GM23338 (cell line): Measurements from ENCODE around the gene ASB3. TPM values are rescaled to one million over a fixed set of nuclear protein-coding genes. Genes with fewer than 3 reads are reported as not detected.

Source experiments
- ATAC-seq: fragments of 200-7000 bp; cut with Tn5 transposase; 3 replicates; pipeline ENCODE4 v1.9.1; 2020
- DNase-seq: peaks from one replicate; pipeline ENCODE4 v3.0.0-alpha.2; 2015; ENCODE audit warnings: low spot score
- H2AFZ ChIP-seq: fragments of 200-600 bp; sonication (generic); 2 replicates; pipeline ENCODE4 v1.8.0; 2016; ENCODE audit warnings: antibody characterized with exemption, mild to moderate bottlenecking, moderate library complexity
- H3F3A ChIP-seq: fragments of 200-600 bp; sonication (generic); replicated peaks from 2 replicates; pipeline ENCODE4 v1.8.0; 2017; ENCODE audit warnings: antibody characterized with exemption, mixed run types, low read depth
- H3K27ac ChIP-seq: fragments of 200-600 bp; sonication (generic); 2 replicates; pipeline ENCODE4 v1.6.1; 2016; ENCODE audit warnings: low read depth
- H3K27me3 ChIP-seq: fragments of 200-600 bp; sonication (generic); 2 replicates; pipeline ENCODE4 v1.8.0; 2016; ENCODE audit warnings: mild to moderate bottlenecking, mixed run types, moderate library complexity; ENCODE audit not compliant: insufficient read depth
- H3K36me3 ChIP-seq: fragments of 200-600 bp; sonication (generic); 2 replicates; pipeline ENCODE4 v1.8.0; 2016; ENCODE audit warnings: mild to moderate bottlenecking; ENCODE audit not compliant: insufficient read depth
- H3K4me1 ChIP-seq: fragments of 200-600 bp; sonication (generic); 2 replicates; pipeline ENCODE4 v1.8.0; 2016; ENCODE audit warnings: mild to moderate bottlenecking, moderate library complexity; ENCODE audit not compliant: insufficient read depth
- H3K4me2 ChIP-seq: fragments of 200-600 bp; sonication (generic); 2 replicates; pipeline ENCODE4 v1.7.1; 2017; ENCODE audit warnings: mixed run types
- H3K4me3 ChIP-seq: fragments of 200-600 bp; sonication (generic); 2 replicates; pipeline ENCODE4 v1.6.1; 2016; ENCODE audit warnings: mixed run types
- H3K79me2 ChIP-seq: fragments of 200-600 bp; sonication (generic); replicated peaks from 2 replicates; pipeline ENCODE4 v1.8.0; 2017; ENCODE audit warnings: mild to moderate bottlenecking; ENCODE audit not compliant: insufficient read depth
- H3K9me2 ChIP-seq: fragments of 200-600 bp; sonication (generic); 2 replicates; pipeline ENCODE4 v1.8.0; 2017; ENCODE audit not compliant: insufficient read depth
- H4K20me1 ChIP-seq: fragments of 200-600 bp; sonication (generic); replicated peaks from 2 replicates; pipeline ENCODE4 v1.8.0; 2017; ENCODE audit warnings: mild to moderate bottlenecking; ENCODE audit not compliant: insufficient read depth
- H3K27ac Mint-ChIP-seq: 2 replicates; pipeline ENCODE4 v1.8.0; 2020; ENCODE audit warnings: inconsistent platforms, mild to moderate bottlenecking, moderate library complexity, mixed read lengths
- H3K27me3 Mint-ChIP-seq: 3 replicates; pipeline ENCODE4 v1.8.0; 2022; ENCODE audit warnings: low read depth, mild to moderate bottlenecking, moderate library complexity, mixed read lengths, inconsistent platforms; ENCODE audit not compliant: insufficient read depth, poor library complexity
- H3K36me3 Mint-ChIP-seq: 3 replicates; pipeline ENCODE4 v1.8.0; 2021; ENCODE audit warnings: low read depth, mild to moderate bottlenecking, inconsistent platforms, moderate library complexity, mixed read lengths
- H3K4me1 Mint-ChIP-seq: 3 replicates; pipeline ENCODE4 v1.8.0; 2020; ENCODE audit warnings: mild to moderate bottlenecking, inconsistent platforms, mixed read lengths
- H3K4me3 Mint-ChIP-seq: 3 replicates; pipeline ENCODE4 v1.8.0; 2021; ENCODE audit warnings: moderate library complexity, mild to moderate bottlenecking, inconsistent platforms, mixed read lengths
- H3K9me3 Mint-ChIP-seq: 3 replicates; pipeline ENCODE4 v1.8.0; 2020; ENCODE audit warnings: moderate library complexity, mild to moderate bottlenecking, inconsistent platforms, mixed read lengths
- CREB1 ChIP-seq: fragments of 250-450 bp; sonication (Bioruptor Pico); IDR thresholded peaks from 2 replicates; pipeline ENCODE4 v1.5.0; 2020; ENCODE audit warnings: low read depth, mild to moderate bottlenecking, moderate library complexity
- CTCF ChIP-seq, 2 experiments: fragments of 200-600 bp in 1 of 2; sonication (generic) in 1 of 2; conservative IDR thresholded peaks; 2 replicates each; pipeline versions ENCODE4 v1.5.1 to v1.6.1; 2016 to 2017; ENCODE audit warnings: antibody characterized with exemption in 2 of 2, low read depth in 2 of 2, mild to moderate bottlenecking in 2 of 2, moderate library complexity in 1 of 2
- ETS1 ChIP-seq: IDR thresholded peaks from 2 replicates; pipeline ENCODE4 v1.6.1; 2016; ENCODE audit warnings: antibody characterized with exemption
- EZH2 ChIP-seq: fragments of 200-600 bp; sonication (generic); IDR thresholded peaks from one replicate; pipeline ENCODE4 v1.8.0; 2017; ENCODE audit warnings: antibody characterized with exemption, mild to moderate bottlenecking, low read depth; ENCODE audit not compliant: unreplicated experiment
- EZH2phosphoT487 ChIP-seq: fragments of 200-600 bp; sonication (generic); IDR thresholded peaks from one replicate; pipeline ENCODE4 v1.8.1; 2018; ENCODE audit warnings: antibody characterized with exemption; ENCODE audit not compliant: unreplicated experiment
- JUNB ChIP-seq: IDR thresholded peaks from one replicate; pipeline ENCODE4 v1.6.1; 2016; ENCODE audit warnings: antibody characterized with exemption; ENCODE audit not compliant: unreplicated experiment
- NANOG ChIP-seq: IDR thresholded peaks from 2 replicates; pipeline ENCODE4 v1.6.1; 2016; ENCODE audit warnings: antibody characterized with exemption, borderline replicate concordance
- STAT1 ChIP-seq: IDR thresholded peaks from one replicate; pipeline ENCODE4 v1.6.1; 2016; ENCODE audit warnings: antibody characterized with exemption; ENCODE audit not compliant: unreplicated experiment
- ZNF331 ChIP-seq: fragments of 250-450 bp; sonication (Bioruptor Pico); IDR thresholded peaks from 2 replicates; pipeline ENCODE4 v1.5.0; 2020; ENCODE audit warnings: low read depth, mild to moderate bottlenecking, moderate library complexity
- ZNF462 ChIP-seq: fragments of 250-450 bp; sonication (Bioruptor Pico); IDR thresholded peaks from 2 replicates; pipeline ENCODE4 v1.5.0; 2020; ENCODE audit warnings: mild to moderate bottlenecking, moderate library complexity
- polyA plus RNA-seq: library from polyadenylated mRNA; unstranded; fragments of >200 nt; fragmentation: Nextera tagmentation; extraction: Ambion mirVana; gene quantifications from 2 replicates; pipeline ENCODE4 v1.2.1, GENCODE V29; 2016
- total RNA-seq: library from RNA; depleted of rRNA; stranded (reverse); fragments of >200 nt; shearing (Covaris generic); gene quantifications from 2 replicates; pipeline ENCODE4 v1.2.3, GENCODE V29; 2014

ASB3 gene
- total and polyA plus RNA-seq, 2 experiments from 2014 or later = 22.4 to 30.5 TPM

GRCh38 chr2:53655256-53655655 lies 131.5 kb downstream of the ASB3 start:
- Histone ChIP-seq H3K36me3 (no peaks in the 10 kb centered on the region), H3F3A (no peaks in the 10 kb centered on the region), H4K20me1 (no peaks in the 10 kb centered on the region), H3K27me3 (no peaks in the 10 kb centered on the region), H3K4me1 (no peaks in the 10 kb centered on the region), H3K79me2 (no peaks in the 10 kb centered on the region), H3K27ac (no peak overlapping the region), H3K9me2 (no peaks in the 10 kb centered on the region), H3K4me2 (no peak overlapping the region), H3K4me3 (no peak overlapping the region), H2AFZ (no peak overlapping the region)
- Mint-ChIP-seq H3K4me3 (no peak overlapping the region), H3K27me3 (peaks cover 4% of the 10 kb centered on the region), H3K4me1 (no peaks in the 10 kb centered on the region), H3K9me3 (peaks cover 6% of the 10 kb centered on the region), H3K36me3 (peaks cover 18% of the 10 kb centered on the region), H3K27ac (no peak overlapping the region)
- DNase-seq (no peak), ATAC-seq (no peak)
- TF ChIP-seq STAT1 (no peak), ZNF331 (CRISPR knock-in tag) (no peak)

- no peak overlapping the region for H3K4me3 Mint-ChIP-seq
- H3K4me1 Mint-ChIP-seq = no peaks in the 10 kb centered on the region
- no peak for ATAC-seq
- peaks cover 14% of the 10 kb centered on the region for H3K36me3 Mint-ChIP-seq
- DNase-seq = no peak
- Histone ChIP-seq H4K20me1 (no peaks in the 10 kb centered on the region), H3K36me3 (no peaks in the 10 kb centered on the region), H3F3A (no peaks in the 10 kb centered on the region), H3K4me2 (no peak overlapping the region), H3K4me3 (no peak overlapping the region), H3K4me1 (no peaks in the 10 kb centered on the region), H2AFZ (no peak overlapping the region), H3K9me2 (no peaks in the 10 kb centered on the region), H3K79me2 (no peaks in the 10 kb centered on the region), H3K27me3 (no peaks in the 10 kb centered on the region), H3K27ac (no peak overlapping the region)
- no peak for TF ChIP-seq CREB1
- TF ChIP-seq EZH2 = no peak
- no peak for TF ChIP-seq ZNF462 (CRISPR knock-in tag)
- no peak for TF ChIP-seq EZH2phosphoT487
- no peak for TF ChIP-seq JUNB
- no peak for TF ChIP-seq NANOG
- TF ChIP-seq ETS1 = no peak
- no peak for TF ChIP-seq ZNF331 (CRISPR knock-in tag)
- TF ChIP-seq STAT1 = no peak
- no peak for TF ChIP-seq CTCF (conservative IDR thresholded peaks at IDR 0.05; ENCODE audit: low read depth in 2 of 2)
- peaks cover 4% of the 10 kb centered on the region for H3K27me3 Mint-ChIP-seq
- H3K9me3 Mint-ChIP-seq = peaks cover 6% of the 10 kb centered on the region
- H3K27ac Mint-ChIP-seq = no peak overlapping the region
Observed at GRCh38 chr2:53654396-53654795, 132.4 kb downstream of the ASB3 start.
